WTC11 (cell line): ENCODE results near the gene CARMIL1. TPM values are rescaled to one million over a fixed set of nuclear protein-coding genes. Genes with fewer than 3 reads are reported as not detected.

Experiments
- ATAC-seq: fragments of 200-7000 bp; cut with Tn5 transposase; 2 replicates; pipeline ENCODE4 v1.10.0; 2021; ENCODE audit warnings: mild to moderate bottlenecking, moderate library complexity
- CTCF ChIA-PET: fragments of 300-600 bp; sonication (Branson Sonifier 250); formaldehyde crosslinking; loops from one replicate; lab custom pipeline; 2021; ENCODE audit warnings: antibody characterized with exemption; lab: Charles Lee
- POLR2A ChIA-PET: fragments of 350-600 bp; sonication (Branson Sonifier 250); formaldehyde crosslinking; loops from one replicate; lab custom pipeline; 2021; ENCODE audit warnings: antibody characterized with exemption; lab: Charles Lee
- DNase-seq: peaks from one replicate; pipeline ENCODE4 v3.0.0; 2021; ENCODE audit warnings: low spot score
- H3K27ac Mint-ChIP-seq: 2 replicates; pipeline ENCODE4 v1.8.0; 2021; ENCODE audit warnings: mixed read lengths
- H3K27me3 Mint-ChIP-seq: 2 replicates; pipeline ENCODE4 v1.8.0; 2021; ENCODE audit warnings: low read depth, mild to moderate bottlenecking, moderate library complexity, mixed read lengths
- H3K36me3 Mint-ChIP-seq: 2 replicates; pipeline ENCODE4 v1.8.0; 2021; ENCODE audit warnings: mixed read lengths
- H3K4me1 Mint-ChIP-seq: 2 replicates; pipeline ENCODE4 v1.8.0; 2022; ENCODE audit warnings: mixed read lengths
- H3K4me3 Mint-ChIP-seq: 2 replicates; pipeline ENCODE4 v1.8.0; 2021; ENCODE audit warnings: mild to moderate bottlenecking, moderate library complexity, mixed read lengths
- H3K9me3 Mint-ChIP-seq: 2 replicates; pipeline ENCODE4 v1.8.0; 2021; ENCODE audit warnings: mixed read lengths
- AR ChIP-seq: fragments of 250-450 bp; sonication (Bioruptor Pico); IDR thresholded peaks from 2 replicates; pipeline ENCODE4 v1.9.0; 2021; ENCODE audit warnings: mild to moderate bottlenecking
- CDX4 ChIP-seq: fragments of 250-450 bp; sonication (Bioruptor Pico); IDR thresholded peaks from 2 replicates; pipeline ENCODE4 v1.9.0; 2021; ENCODE audit warnings: moderate library complexity, mild to moderate bottlenecking, inconsistent platforms, borderline replicate concordance
- CREM ChIP-seq: sonication (generic); formaldehyde crosslinking; IDR thresholded peaks from 2 replicates; pipeline ENCODE4 v1.8.1; 2022; ENCODE audit warnings: mild to moderate bottlenecking, missing genetic modification reagents, moderate library complexity
- GABPB1 ChIP-seq: sonication (generic); formaldehyde crosslinking; IDR thresholded peaks from 2 replicates; pipeline ENCODE4 v1.8.1; 2023; ENCODE audit warnings: mild to moderate bottlenecking, missing genetic modification reagents
- NFATC4 ChIP-seq: fragments of 250-450 bp; sonication (Bioruptor Pico); IDR thresholded peaks from 2 replicates; pipeline ENCODE4 v1.9.0; 2021; ENCODE audit warnings: mild to moderate bottlenecking
- OVOL2 ChIP-seq: fragments of 250-450 bp; sonication (Bioruptor Pico); IDR thresholded peaks from 2 replicates; pipeline ENCODE4 v1.9.0; 2021; ENCODE audit warnings: mild to moderate bottlenecking, borderline replicate concordance
- PRRX2 ChIP-seq: fragments of 250-450 bp; sonication (Bioruptor Pico); IDR thresholded peaks from 2 replicates; pipeline ENCODE4 v1.8.0; 2021; ENCODE audit warnings: mild to moderate bottlenecking
- RELA ChIP-seq: sonication (generic); formaldehyde crosslinking; IDR thresholded peaks from 2 replicates; pipeline ENCODE4 v1.8.1; 2022; ENCODE audit warnings: missing genetic modification reagents, mild to moderate bottlenecking, borderline replicate concordance
- TEAD1 ChIP-seq: sonication (generic); formaldehyde crosslinking; IDR thresholded peaks from 2 replicates; pipeline ENCODE4 v1.8.0; 2022; ENCODE audit warnings: mild to moderate bottlenecking, missing genetic modification reagents
- TEAD4 ChIP-seq: sonication (generic); formaldehyde crosslinking; IDR thresholded peaks from 2 replicates; pipeline ENCODE4 v1.8.0; 2022; ENCODE audit warnings: mild to moderate bottlenecking, missing genetic modification reagents
- ZBTB21 ChIP-seq: sonication (generic); formaldehyde crosslinking; IDR thresholded peaks from 2 replicates; pipeline ENCODE4 v1.8.1; 2023; ENCODE audit warnings: mild to moderate bottlenecking, missing genetic modification reagents, borderline replicate concordance
- ZNF121 ChIP-seq: sonication (generic); formaldehyde crosslinking; IDR thresholded peaks from 2 replicates; pipeline ENCODE4 v1.8.0; 2023; ENCODE audit warnings: missing genetic modification reagents
- ZNF138 ChIP-seq: sonication (generic); formaldehyde crosslinking; conservative IDR thresholded peaks from 2 replicates; pipeline ENCODE4 v1.8.1; 2022; ENCODE audit warnings: mild to moderate bottlenecking, moderate library complexity, missing genetic modification reagents
- ZNF219 ChIP-seq: sonication (generic); formaldehyde crosslinking; IDR thresholded peaks from 2 replicates; pipeline ENCODE4 v1.8.0; 2023; ENCODE audit warnings: missing genetic modification reagents, mild to moderate bottlenecking, borderline replicate concordance
- ZNF263 ChIP-seq: sonication (generic); formaldehyde crosslinking; IDR thresholded peaks from 2 replicates; pipeline ENCODE4 v1.8.1; 2022; ENCODE audit warnings: low read depth, mild to moderate bottlenecking, moderate library complexity, missing genetic modification reagents
- ZNF396 ChIP-seq: fragments of 250-450 bp; sonication (Bioruptor Pico); IDR thresholded peaks from 2 replicates; pipeline ENCODE4 v1.8.0; 2021; ENCODE audit warnings: mild to moderate bottlenecking, moderate library complexity, borderline replicate concordance
- total RNA-seq: library from RNA; stranded (reverse); gene quantifications from 3 replicates; pipeline ENCODE4 v1.2.3, GENCODE V29; 2021
- TF ChIP-seq, protein P1 (sequence below): sonication (generic); formaldehyde crosslinking; IDR thresholded peaks from 2 replicates; pipeline ENCODE4 v1.8.0; 2022; ENCODE audit warnings: mild to moderate bottlenecking, missing genetic modification reagents
- TF ChIP-seq, protein P2 (sequence below): sonication (generic); formaldehyde crosslinking; IDR thresholded peaks from 2 replicates; pipeline ENCODE4 v1.8.1; 2022; ENCODE audit warnings: mild to moderate bottlenecking, missing genetic modification reagents, moderate library complexity, borderline replicate concordance
- TF ChIP-seq, protein P3 (sequence below): sonication (generic); formaldehyde crosslinking; IDR thresholded peaks from 2 replicates; pipeline ENCODE4 v1.8.0; 2022; ENCODE audit warnings: mild to moderate bottlenecking, missing genetic modification reagents
- TF ChIP-seq, protein P4 (sequence below): sonication (generic); formaldehyde crosslinking; IDR thresholded peaks from 2 replicates; pipeline ENCODE4 v1.8.0; 2023; ENCODE audit warnings: missing genetic modification reagents, mild to moderate bottlenecking, borderline replicate concordance

The CARMIL1 gene
- total RNA-seq, 1 experiment from 2014 or later: 36.2 TPM

DNA sequence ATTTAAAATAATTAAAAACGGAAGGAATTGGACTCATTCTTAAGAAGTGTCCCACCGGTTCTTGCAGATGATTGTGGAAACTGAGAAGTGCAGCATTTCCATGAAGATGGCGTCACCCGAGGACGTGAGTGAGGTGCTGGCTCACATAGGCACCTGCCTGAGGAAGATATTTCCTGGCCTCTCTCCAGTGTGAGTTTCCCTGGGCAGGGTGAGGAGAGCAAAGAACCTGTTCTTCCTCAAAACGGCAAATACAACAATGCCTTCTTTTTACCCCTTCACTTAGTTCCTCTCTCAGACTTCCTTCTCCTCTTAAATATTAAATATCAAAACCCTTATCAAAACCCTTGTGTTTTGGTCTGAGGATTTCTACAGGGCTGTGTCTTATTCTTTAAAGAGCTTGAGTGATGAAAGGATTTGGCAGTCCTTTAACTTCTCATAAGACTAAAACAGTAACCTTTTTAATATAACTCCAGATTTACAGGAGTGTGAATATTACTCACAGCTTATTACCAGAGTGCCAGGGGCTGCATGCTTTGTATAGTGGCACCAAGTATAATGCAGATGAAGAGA lies 156.3 kb downstream of the CARMIL1 start:
- Mint-ChIP-seq H3K36me3 (no peaks in the 10 kb centered on the region), H3K27me3 (no peaks in the 10 kb centered on the region), H3K4me3 (no peak overlapping the region), H3K9me3 (no peaks in the 10 kb centered on the region), H3K4me1 (peaks cover 8% of the 10 kb centered on the region)
- ChIA-PET CTCF (interaction anchor here (0.7 to 1.4 kb wide), 2 partner anchors 14 to 170 kb away, joined by 3 to 4 read pairs; no protein-coding TSS in a partner anchor), POLR2A (no interaction called here)
- DNase-seq: no peak
- TF ChIP-seq, protein P1, sequence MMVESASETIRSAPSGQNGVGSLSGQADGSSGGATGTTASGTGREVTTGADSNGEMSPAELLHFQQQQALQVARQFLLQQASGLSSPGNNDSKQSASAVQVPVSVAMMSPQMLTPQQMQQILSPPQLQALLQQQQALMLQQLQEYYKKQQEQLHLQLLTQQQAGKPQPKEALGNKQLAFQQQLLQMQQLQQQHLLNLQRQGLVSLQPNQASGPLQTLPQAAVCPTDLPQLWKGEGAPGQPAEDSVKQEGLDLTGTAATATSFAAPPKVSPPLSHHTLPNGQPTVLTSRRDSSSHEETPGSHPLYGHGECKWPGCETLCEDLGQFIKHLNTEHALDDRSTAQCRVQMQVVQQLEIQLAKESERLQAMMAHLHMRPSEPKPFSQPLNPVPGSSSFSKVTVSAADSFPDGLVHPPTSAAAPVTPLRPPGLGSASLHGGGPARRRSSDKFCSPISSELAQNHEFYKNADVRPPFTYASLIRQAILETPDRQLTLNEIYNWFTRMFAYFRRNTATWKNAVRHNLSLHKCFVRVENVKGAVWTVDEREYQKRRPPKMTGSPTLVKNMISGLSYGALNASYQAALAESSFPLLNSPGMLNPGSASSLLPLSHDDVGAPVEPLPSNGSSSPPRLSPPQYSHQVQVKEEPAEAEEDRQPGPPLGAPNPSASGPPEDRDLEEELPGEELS: no peak
- TF ChIP-seq RELA (CRISPR knock-in tag): no peak
- TF ChIP-seq ZNF263 (CRISPR knock-in tag): no peak
- TF ChIP-seq CDX4: no peak
- TF ChIP-seq ZNF396 (CRISPR knock-in tag): no peak
- TF ChIP-seq TEAD1 (CRISPR knock-in tag): no peak
- TF ChIP-seq PRRX2 (CRISPR knock-in tag): no peak
- TF ChIP-seq NFATC4 (CRISPR knock-in tag): no peak
- TF ChIP-seq, all 79 proteins: peak for 0
- no peak overlapping the region for H3K27ac Mint-ChIP-seq
- ATAC-seq: no peak

GRCh38 chr6:25436760-25437159 lies 157.6 kb downstream of the CARMIL1 start:
- no peaks in the 10 kb centered on the region for H3K9me3 Mint-ChIP-seq
- ATAC-seq (no peak), DNase-seq (no peak)
- H3K27me3 Mint-ChIP-seq: no peaks in the 10 kb centered on the region
- TF ChIP-seq CREM (CRISPR knock-in tag) (no peak), ZNF121 (CRISPR knock-in tag) (no peak), ZNF396 (CRISPR knock-in tag) (no peak), ZNF219 (CRISPR knock-in tag) (no peak), TEAD4 (no peak), PRRX2 (CRISPR knock-in tag) (no peak)
- TF ChIP-seq, protein P2, sequence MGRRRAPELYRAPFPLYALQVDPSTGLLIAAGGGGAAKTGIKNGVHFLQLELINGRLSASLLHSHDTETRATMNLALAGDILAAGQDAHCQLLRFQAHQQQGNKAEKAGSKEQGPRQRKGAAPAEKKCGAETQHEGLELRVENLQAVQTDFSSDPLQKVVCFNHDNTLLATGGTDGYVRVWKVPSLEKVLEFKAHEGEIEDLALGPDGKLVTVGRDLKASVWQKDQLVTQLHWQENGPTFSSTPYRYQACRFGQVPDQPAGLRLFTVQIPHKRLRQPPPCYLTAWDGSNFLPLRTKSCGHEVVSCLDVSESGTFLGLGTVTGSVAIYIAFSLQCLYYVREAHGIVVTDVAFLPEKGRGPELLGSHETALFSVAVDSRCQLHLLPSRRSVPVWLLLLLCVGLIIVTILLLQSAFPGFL (CRISPR knock-in tag): no peak
- TF ChIP-seq, protein P3, sequence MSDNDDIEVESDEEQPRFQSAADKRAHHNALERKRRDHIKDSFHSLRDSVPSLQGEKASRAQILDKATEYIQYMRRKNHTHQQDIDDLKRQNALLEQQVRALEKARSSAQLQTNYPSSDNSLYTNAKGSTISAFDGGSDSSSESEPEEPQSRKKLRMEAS: no peak
- H3K36me3 Mint-ChIP-seq: no peaks in the 10 kb centered on the region
- H3K4me1 Mint-ChIP-seq: peaks cover 13% of the 10 kb centered on the region
- H3K27ac Mint-ChIP-seq: no peak overlapping the region
- POLR2A ChIA-PET: no interaction called here
- H3K4me3 Mint-ChIP-seq: no peak overlapping the region
- CTCF ChIA-PET: interaction anchor here (0.6 to 1.3 kb wide), 3 partner anchors 12 to 281 kb away, joined by 3 read pairs; partner anchors contain the start of gene CARMIL1

GRCh38 chr6:25439368-25439767 lies 160.2 kb downstream of the CARMIL1 start:
- no peak overlapping the region for H3K27ac Mint-ChIP-seq
- peaks cover 4% of the 10 kb centered on the region for H3K36me3 Mint-ChIP-seq
- ChIA-PET POLR2A (interaction anchor here (0.6 kb wide), 1 partner anchor 17 kb away, joined by 3 read pairs; no protein-coding TSS in a partner anchor), CTCF (interaction anchor here (1.1 kb wide), 1 partner anchor 173 kb away, joined by 3 read pairs; no protein-coding TSS in a partner anchor)
- peaks cover under 1% of the 10 kb centered on the region for H3K9me3 Mint-ChIP-seq
- ATAC-seq (no peak), DNase-seq (no peak)
- no peaks in the 10 kb centered on the region for H3K27me3 Mint-ChIP-seq
- H3K4me1 Mint-ChIP-seq: peaks cover 17% of the 10 kb centered on the region
- no peak overlapping the region for H3K4me3 Mint-ChIP-seq
- TF ChIP-seq OVOL2 (no peak), GABPB1 (CRISPR knock-in tag) (no peak), ZNF138 (CRISPR knock-in tag) (no peak), AR (CRISPR knock-in tag) (no peak), ZBTB21 (CRISPR knock-in tag) (no peak)
- TF ChIP-seq, protein P4, sequence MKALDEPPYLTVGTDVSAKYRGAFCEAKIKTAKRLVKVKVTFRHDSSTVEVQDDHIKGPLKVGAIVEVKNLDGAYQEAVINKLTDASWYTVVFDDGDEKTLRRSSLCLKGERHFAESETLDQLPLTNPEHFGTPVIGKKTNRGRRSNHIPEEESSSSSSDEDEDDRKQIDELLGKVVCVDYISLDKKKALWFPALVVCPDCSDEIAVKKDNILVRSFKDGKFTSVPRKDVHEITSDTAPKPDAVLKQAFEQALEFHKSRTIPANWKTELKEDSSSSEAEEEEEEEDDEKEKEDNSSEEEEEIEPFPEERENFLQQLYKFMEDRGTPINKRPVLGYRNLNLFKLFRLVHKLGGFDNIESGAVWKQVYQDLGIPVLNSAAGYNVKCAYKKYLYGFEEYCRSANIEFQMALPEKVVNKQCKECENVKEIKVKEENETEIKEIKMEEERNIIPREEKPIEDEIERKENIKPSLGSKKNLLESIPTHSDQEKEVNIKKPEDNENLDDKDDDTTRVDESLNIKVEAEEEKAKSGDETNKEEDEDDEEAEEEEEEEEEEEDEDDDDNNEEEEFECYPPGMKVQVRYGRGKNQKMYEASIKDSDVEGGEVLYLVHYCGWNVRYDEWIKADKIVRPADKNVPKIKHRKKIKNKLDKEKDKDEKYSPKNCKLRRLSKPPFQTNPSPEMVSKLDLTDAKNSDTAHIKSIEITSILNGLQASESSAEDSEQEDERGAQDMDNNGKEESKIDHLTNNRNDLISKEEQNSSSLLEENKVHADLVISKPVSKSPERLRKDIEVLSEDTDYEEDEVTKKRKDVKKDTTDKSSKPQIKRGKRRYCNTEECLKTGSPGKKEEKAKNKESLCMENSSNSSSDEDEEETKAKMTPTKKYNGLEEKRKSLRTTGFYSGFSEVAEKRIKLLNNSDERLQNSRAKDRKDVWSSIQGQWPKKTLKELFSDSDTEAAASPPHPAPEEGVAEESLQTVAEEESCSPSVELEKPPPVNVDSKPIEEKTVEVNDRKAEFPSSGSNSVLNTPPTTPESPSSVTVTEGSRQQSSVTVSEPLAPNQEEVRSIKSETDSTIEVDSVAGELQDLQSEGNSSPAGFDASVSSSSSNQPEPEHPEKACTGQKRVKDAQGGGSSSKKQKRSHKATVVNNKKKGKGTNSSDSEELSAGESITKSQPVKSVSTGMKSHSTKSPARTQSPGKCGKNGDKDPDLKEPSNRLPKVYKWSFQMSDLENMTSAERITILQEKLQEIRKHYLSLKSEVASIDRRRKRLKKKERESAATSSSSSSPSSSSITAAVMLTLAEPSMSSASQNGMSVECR: no peak
